PC-3 (cell line): ENCODE data around the gene EVA1A. TPM values are rescaled to one million over a fixed set of nuclear protein-coding genes. Genes with fewer than 3 reads are reported as not detected.

Experiments
- ATAC-seq: fragments of 200-7000 bp; cut with Tn5 transposase; 2 replicates; pipeline ENCODE4 v1.9.1; 2020; ENCODE audit warnings: mild to moderate bottlenecking, moderate library complexity
- BruUV-seq: library from RNA; stranded (reverse); fragments of 400-500 nt; replicated peaks from 2 replicates; lab custom pipeline; 2021; lab: Mats Ljungman, UMichigan
- CTCF ChIA-PET: fragments of 300-600 bp; sonication (Branson Sonifier 250); formaldehyde crosslinking; loops from one replicate; lab custom pipeline; 2022; ENCODE audit warnings: antibody characterized with exemption; lab: Charles Lee
- POLR2A ChIA-PET: fragments of 300-600 bp; sonication (Branson Sonifier 250); formaldehyde crosslinking; loops from one replicate; lab custom pipeline; 2022; ENCODE audit warnings: antibody characterized with exemption; ENCODE audit not compliant: unreplicated experiment; lab: Charles Lee
- DNase-seq: peaks from one replicate; pipeline ENCODE4 v3.0.0-alpha.2; 2015
- H2AFZ ChIP-seq: fragments of 300-600 bp; sonication (generic); 2 replicates; pipeline ENCODE4 v1.6.0; 2016; ENCODE audit warnings: antibody characterized with exemption, low read length
- H3F3A ChIP-seq: fragments of 300-600 bp; sonication (generic); one replicate; pipeline ENCODE4 v1.6.0; 2017; ENCODE audit warnings: antibody characterized with exemption, low read length, control low read depth, mild to moderate bottlenecking; ENCODE audit not compliant: unreplicated experiment
- H3K27ac ChIP-seq: fragments of 300-600 bp; sonication (generic); 2 replicates; pipeline ENCODE4 v1.5.1; 2016; ENCODE audit warnings: mild to moderate bottlenecking, low read length
- H3K27me3 ChIP-seq: fragments of 300-600 bp; sonication (generic); 2 replicates; pipeline ENCODE4 v1.6.1; 2016; ENCODE audit warnings: low read length, mixed read lengths
- H3K36me3 ChIP-seq: fragments of 300-600 bp; sonication (generic); 2 replicates; pipeline ENCODE4 v1.6.1; 2016; ENCODE audit warnings: low read depth, mixed run types, low read length, mixed read lengths
- H3K4me1 ChIP-seq: fragments of 300-600 bp; sonication (generic); 2 replicates; pipeline ENCODE4 v1.5.1; 2016; ENCODE audit warnings: low read length; ENCODE audit not compliant: insufficient read depth
- H3K4me2 ChIP-seq: fragments of 300-600 bp; sonication (generic); 2 replicates; pipeline ENCODE4 v1.6.0; 2016; ENCODE audit warnings: low read length
- H3K4me3 ChIP-seq: fragments of 300-600 bp; sonication (generic); 2 replicates; pipeline ENCODE4 v1.5.1; 2016; ENCODE audit warnings: mild to moderate bottlenecking, low read length, mixed read lengths
- H3K79me2 ChIP-seq: fragments of 300-600 bp; sonication (generic); 2 replicates; pipeline ENCODE4 v1.6.1; 2017; ENCODE audit warnings: low read length, mixed read lengths
- H3K9ac ChIP-seq: fragments of 300-600 bp; sonication (generic); 2 replicates; pipeline ENCODE4 v1.6.0; 2016; ENCODE audit warnings: mild to moderate bottlenecking, low read length
- H3K9me2 ChIP-seq: fragments of 300-600 bp; sonication (generic); replicated peaks from 2 replicates; pipeline ENCODE4 v1.6.1; 2016; ENCODE audit warnings: mixed run types, low read length, mixed read lengths
- H3K9me3 ChIP-seq: fragments of 300-600 bp; sonication (generic); 2 replicates; pipeline ENCODE4 v1.6.1; 2016; ENCODE audit warnings: low read length, mixed read lengths
- H4K20me1 ChIP-seq: fragments of 300-600 bp; sonication (generic); 2 replicates; pipeline ENCODE4 v1.6.1; 2016; ENCODE audit warnings: low read length, mixed read lengths
- CTCF ChIP-seq: fragments of 300-600 bp; sonication (generic); conservative IDR thresholded peaks from 2 replicates; pipeline ENCODE4 v1.5.1; 2017; ENCODE audit warnings: antibody characterized with exemption, low read depth, mild to moderate bottlenecking, low read length
- EZH2 ChIP-seq: fragments of 300-600 bp; sonication (generic); IDR thresholded peaks from one replicate; pipeline ENCODE4 v1.6.1; 2017; ENCODE audit warnings: antibody characterized with exemption, mild to moderate bottlenecking, low read length; ENCODE audit not compliant: unreplicated experiment
- EZH2phosphoT487 ChIP-seq: fragments of 300-600 bp; sonication (generic); IDR thresholded peaks from 2 replicates; pipeline ENCODE4 v1.6.1; 2018; ENCODE audit warnings: mild to moderate bottlenecking, antibody characterized with exemption, low read length, borderline replicate concordance
- intact Hi-C: fragments of 100-400 bp; cut with micrococcal nuclease; formaldehyde crosslinking; loops from 2 replicates; pipeline ENCODE4 v1.9.0; 2023
- total RNA-seq: library from RNA; depleted of rRNA; stranded (reverse); fragments of >200 nt; gene quantifications from 2 replicates; pipeline ENCODE4 v1.2.3, GENCODE V29; 2014

EVA1A gene
- total RNA-seq, 1 experiment from 2014 or later, result 48.9 TPM

GRCh38 chr2:75521225-75521872, 39.4 kb downstream of the EVA1A start:
- Histone ChIP-seq H3K36me3 (peaks cover 13% of the 10 kb centered on the region; the same call in 1 of the 2 replicates), H3K4me1 (peaks cover 45% of the 10 kb centered on the region), H3K9ac (no peak overlapping the region), H3K79me2 (peaks cover 2% of the 10 kb centered on the region; the same call in 1 of the 2 replicates), H3K4me2 (no peak overlapping the region), H2AFZ (no peak overlapping the region), H3K4me3 (no peak overlapping the region), H3K9me2 (no peaks in the 10 kb centered on the region), H3F3A (peaks cover 9% of the 10 kb centered on the region), H3K27ac (no peak overlapping the region), H3K27me3 (no peaks in the 10 kb centered on the region), H3K9me3 (no peaks in the 10 kb centered on the region), H4K20me1 (no peaks in the 10 kb centered on the region)
- POLR2A ChIA-PET, result no interaction called here
- DNase-seq (no peak), ATAC-seq (no peak)
- intact Hi-C loops, result loop anchor here (5.0 kb wide), 1 partner anchor 86 kb away; no protein-coding TSS in a partner anchor
- BruUV-seq, result no TSS peak
- TF ChIP-seq EZH2 (no peak), CTCF (no peak), EZH2phosphoT487 (no peak)
- CTCF ChIA-PET, result no interaction called here

- H3K9ac ChIP-seq, result no peak overlapping the region
- no peak overlapping the region for H3K4me2 ChIP-seq
- H3K4me3 ChIP-seq, result no peak overlapping the region
- BruUV-seq, result no TSS peak
- H2AFZ ChIP-seq, result no peak overlapping the region
- H3K27ac ChIP-seq, result no peak overlapping the region
- peaks cover 32% of the 10 kb centered on the region for H3K4me1 ChIP-seq
- ChIA-PET POLR2A (interaction anchor here (0.7 kb wide), 1 partner anchor 12 kb away, joined by 5 read pairs; no protein-coding TSS in a partner anchor), CTCF (no interaction called here)
- peaks cover 6% of the 10 kb centered on the region for H3F3A ChIP-seq
- no peaks in the 10 kb centered on the region for H3K9me2 ChIP-seq
- no peaks in the 10 kb centered on the region for H4K20me1 ChIP-seq
- H3K27me3 ChIP-seq, result no peaks in the 10 kb centered on the region
- no peaks in the 10 kb centered on the region for H3K79me2 ChIP-seq
- no peak for TF ChIP-seq CTCF
- TF ChIP-seq EZH2, result no peak
- TF ChIP-seq EZH2phosphoT487, result no peak
- ATAC-seq (no peak), DNase-seq (no peak)
- peaks cover 14% of the 10 kb centered on the region; the same call in 1 of the 2 replicates for H3K36me3 ChIP-seq
- intact Hi-C loops, result loop anchor here (5.0 kb wide), 1 partner anchor 87 kb away; no protein-coding TSS in a partner anchor
- H3K9me3 ChIP-seq, result no peaks in the 10 kb centered on the region
Observed at GRCh38 chr2:75519843-75520242, 40.9 kb downstream of the EVA1A start.
